Lung (tissue), 12 donors: ENCODE measurements around the gene TRABD2A. TPM values are rescaled to one million over a fixed set of nuclear protein-coding genes. Genes with fewer than 3 reads are reported as not detected.

Experiments used
- ATAC-seq: fragments of 200-7000 bp; cut with Tn5 transposase; one replicate; pipeline ENCODE4 v1.9.1; 2020; ENCODE audit warnings: moderate number of reproducible peaks; ENCODE audit not compliant: insufficient read depth, low FRiP score
- DNase-seq, 3 donors: peaks; one replicate each; pipeline ENCODE4 v3.0.0-alpha.2; 2013 to 2017
- H3K27ac ChIP-seq, 2 donors: one replicate each; pipeline ENCODE4 v1.5.1; 2013; ENCODE audit warnings: mild to moderate bottlenecking in 2 of 2, moderate library complexity in 2 of 2, control low read depth in 1 of 2, inconsistent platforms in 1 of 2, low read depth in 1 of 2, low read length in 1 of 2
- H3K27me3 ChIP-seq, 3 donors: one replicate each; pipeline ENCODE4 v1.5.1; 2013; ENCODE audit warnings: low read length in 2 of 3; ENCODE audit not compliant: control insufficient read depth in 3 of 3, insufficient read depth in 3 of 3
- H3K36me3 ChIP-seq, 4 donors: one replicate each; pipeline ENCODE4 v1.5.1; 2013; ENCODE audit warnings: low read length in 4 of 4, mild to moderate bottlenecking in 1 of 4, moderate library complexity in 1 of 4; ENCODE audit not compliant: control insufficient read depth in 4 of 4, insufficient read depth in 4 of 4
- H3K4me1 ChIP-seq, 5 donors: one replicate each; pipeline ENCODE4 v1.5.1; 2013; ENCODE audit warnings: low read length in 5 of 5, mild to moderate bottlenecking in 2 of 5, moderate library complexity in 1 of 5; ENCODE audit not compliant: control insufficient read depth in 5 of 5, insufficient read depth in 5 of 5
- H3K4me3 ChIP-seq: one replicate; pipeline ENCODE4 v1.5.1; 2013; ENCODE audit warnings: mild to moderate bottlenecking, control low read depth, moderate library complexity
- H3K9ac ChIP-seq, 2 donors: one replicate each; pipeline ENCODE4 v1.5.1; 2013; ENCODE audit warnings: low read length in 2 of 2, control low read depth in 1 of 2; ENCODE audit not compliant: insufficient read depth in 1 of 2
- H3K9me3 ChIP-seq, 4 donors: one replicate each; pipeline ENCODE4 v1.5.1; 2013; ENCODE audit warnings: low read length in 3 of 4, mild to moderate bottlenecking in 1 of 4, moderate library complexity in 1 of 4; ENCODE audit not compliant: control insufficient read depth in 4 of 4, insufficient read depth in 3 of 4
- CTCF ChIP-seq: IDR thresholded peaks from 2 replicates; pipeline ENCODE4 v1.5.1; 2012; ENCODE audit warnings: mild to moderate bottlenecking; ENCODE audit errors: control extremely low read depth, extremely low read depth
- WGBS, 2 donors: extraction: QIAGEN DNeasy Blood & Tissue Kit; methylation state at CpG; one replicate each; pipeline ENCODE4 v1.1.7; 2013; 5-methylcytosine and 5-hydroxymethylcytosine counted together
- polyA plus RNA-seq, 2 donors: library from polyadenylated mRNA; stranded (reverse); fragments of 200-250 nt; gene quantifications; one replicate each; pipeline ENCODE4 v1.2.1, GENCODE V29; 2013
- total RNA-seq, 2 donors: library from RNA; depleted of rRNA in 1 of 2; stranded (reverse); fragments of >200 nt in 1 of 2; gene quantifications; one replicate each; pipeline ENCODE4 v1.2.1, GENCODE V29; 2014 to 2021
- donor health status: control.
- donor health status: control.
- donor health status: Bipolar disorder and iron deficiency.
- donor health status: healthy.
- donor health status: DM: yes; HTN: yes; CAD: no.

TRABD2A gene
- total and polyA plus RNA-seq, 4 donors = 1.9 to 3.1 (median 2.3) TPM

GRCh38 chr2:84925336-84925723 is 44.4 kb upstream of the TRABD2A start:
- Histone ChIP-seq H3K9ac (no peak overlapping the region), H3K36me3 (no peaks in the 10 kb centered on the region), H3K4me1 (peaks cover 0 to 8% (median 3%) of the 10 kb centered on the region in 5 donors), H3K27me3 (no peaks in the 10 kb centered on the region), H3K4me3 (no peak overlapping the region), H3K9me3 (no peaks in the 10 kb centered on the region), H3K27ac (peak overlapping the region; percentile 1 to 26)
- WGBS, 2 donors = 94 to 100% methylated on average over 2 of the region's 2 CpGs
- DNase-seq (no peak), ATAC-seq (no peak)
- no peak for TF ChIP-seq CTCF

- H3K36me3 ChIP-seq = no peaks in the 10 kb centered on the region
- peaks cover 0 to 8% (median 4%) of the 10 kb centered on the region in 5 donors for H3K4me1 ChIP-seq
- peak overlapping the region; percentile 58 to 61 for H3K27ac ChIP-seq
- H3K9ac ChIP-seq = no peak overlapping the region
- DNase-seq (peak in 1 of 3 donors; percentile 46), ATAC-seq (peak; percentile 20)
- 41 to 43% methylated on average over 9 of the region's 9 CpGs for WGBS, 2 donors
- no peak for TF ChIP-seq CTCF
- H3K4me3 ChIP-seq = no peak overlapping the region
- no peaks in the 10 kb centered on the region for H3K27me3 ChIP-seq
- H3K9me3 ChIP-seq = no peaks in the 10 kb centered on the region
These were observed 43.6 kb upstream of the TRABD2A start for GRCh38 chr2:84924173-84925106.

GRCh38 chr2:84923009-84923408 is 42.1 kb upstream of the TRABD2A start:
- Histone ChIP-seq H3K27ac (no peak overlapping the region), H3K4me1 (peaks cover 0 to 8% (median 5%) of the 10 kb centered on the region in 5 donors), H3K9me3 (no peaks in the 10 kb centered on the region), H3K4me3 (no peak overlapping the region), H3K9ac (no peak overlapping the region), H3K27me3 (no peaks in the 10 kb centered on the region), H3K36me3 (no peaks in the 10 kb centered on the region)
- TF ChIP-seq CTCF = no peak
- DNase-seq (no peak), ATAC-seq (no peak)
